GM20000 (cell line): ENCODE measurements around the gene PRPSAP1.
"Not testable (repeated sequence)": the region's sequence is repeated elsewhere in the genome, so short reads cannot be mapped to it uniquely, and the experiment has no call there.

ENCODE experiments used
- DNase-seq: peaks from one replicate; pipeline ENCODE4 v3.0.0; 2012; ENCODE audit warnings: low spot score
- TF ChIP-seq, protein P1 (sequence below): IDR thresholded peaks from 2 replicates; pipeline ENCODE4 v1.5.1; 2012; ENCODE audit warnings: mild to moderate bottlenecking, control low read depth; ENCODE audit errors: extremely low read depth, missing control alignments

PRPSAP1 gene

DNA sequence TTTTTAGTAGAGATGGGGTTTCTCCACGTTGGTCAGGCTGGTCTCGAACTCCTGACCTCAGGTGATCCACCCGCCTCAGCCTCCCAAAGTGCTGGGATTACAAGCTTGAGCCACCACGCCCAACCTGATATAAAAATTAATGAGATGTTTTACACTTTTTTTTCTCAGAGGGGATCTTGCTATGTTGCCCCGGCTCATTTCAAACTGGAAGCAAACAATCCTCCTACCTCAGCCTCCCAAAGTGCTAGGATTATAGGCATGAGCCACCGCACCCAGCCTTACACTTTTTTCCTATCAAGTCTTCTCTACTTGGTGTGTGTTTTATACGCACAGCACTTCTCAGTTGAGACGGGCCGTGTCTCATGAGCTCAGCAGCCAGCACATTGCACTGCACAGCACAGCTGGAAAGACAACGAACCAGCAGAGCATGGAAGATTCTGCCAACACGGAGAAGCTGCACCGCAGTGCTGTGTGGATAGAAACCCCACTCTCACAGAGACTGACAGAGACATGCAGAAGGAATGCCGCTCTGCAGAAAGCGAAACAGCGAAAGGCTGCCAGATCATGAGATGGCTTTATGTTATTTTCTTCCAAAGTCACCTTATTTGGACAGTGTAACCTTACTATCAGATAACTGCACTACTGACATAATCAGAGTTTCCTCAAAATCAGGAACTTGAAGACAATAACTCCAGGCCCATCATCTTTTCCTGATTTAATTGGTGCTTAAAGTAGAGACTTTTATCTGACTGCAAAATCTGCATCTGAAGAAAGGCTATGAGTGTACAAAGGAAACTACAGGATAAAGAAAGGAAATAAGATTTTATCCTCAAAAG lies 39.1 kb downstream of the PRPSAP1 start:
- TF ChIP-seq, protein P1, sequence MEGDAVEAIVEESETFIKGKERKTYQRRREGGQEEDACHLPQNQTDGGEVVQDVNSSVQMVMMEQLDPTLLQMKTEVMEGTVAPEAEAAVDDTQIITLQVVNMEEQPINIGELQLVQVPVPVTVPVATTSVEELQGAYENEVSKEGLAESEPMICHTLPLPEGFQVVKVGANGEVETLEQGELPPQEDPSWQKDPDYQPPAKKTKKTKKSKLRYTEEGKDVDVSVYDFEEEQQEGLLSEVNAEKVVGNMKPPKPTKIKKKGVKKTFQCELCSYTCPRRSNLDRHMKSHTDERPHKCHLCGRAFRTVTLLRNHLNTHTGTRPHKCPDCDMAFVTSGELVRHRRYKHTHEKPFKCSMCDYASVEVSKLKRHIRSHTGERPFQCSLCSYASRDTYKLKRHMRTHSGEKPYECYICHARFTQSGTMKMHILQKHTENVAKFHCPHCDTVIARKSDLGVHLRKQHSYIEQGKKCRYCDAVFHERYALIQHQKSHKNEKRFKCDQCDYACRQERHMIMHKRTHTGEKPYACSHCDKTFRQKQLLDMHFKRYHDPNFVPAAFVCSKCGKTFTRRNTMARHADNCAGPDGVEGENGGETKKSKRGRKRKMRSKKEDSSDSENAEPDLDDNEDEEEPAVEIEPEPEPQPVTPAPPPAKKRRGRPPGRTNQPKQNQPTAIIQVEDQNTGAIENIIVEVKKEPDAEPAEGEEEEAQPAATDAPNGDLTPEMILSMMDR = no peak
- no peak for DNase-seq

DNA sequence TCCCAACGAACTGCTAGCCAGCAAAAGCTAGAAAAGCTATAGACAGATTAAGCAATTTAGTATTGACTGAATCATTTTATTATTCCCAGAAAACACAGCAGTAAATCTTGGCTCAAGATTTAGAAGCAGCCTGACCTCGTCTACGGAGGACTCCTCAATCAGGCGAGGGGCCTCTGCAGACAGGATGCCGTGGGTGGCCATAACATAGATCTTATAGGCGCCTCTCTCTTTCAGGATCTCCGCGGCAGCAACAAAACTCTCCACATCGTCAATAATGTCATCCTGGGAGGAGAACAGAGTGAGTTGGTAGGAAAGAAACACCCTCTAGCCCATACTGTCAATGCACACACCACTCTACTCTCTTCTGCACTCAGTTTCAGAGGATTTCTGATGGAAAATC lies 41.0 kb downstream of the PRPSAP1 start:
- TF ChIP-seq, protein P1 = no peak
- DNase-seq = no peak

DNA sequence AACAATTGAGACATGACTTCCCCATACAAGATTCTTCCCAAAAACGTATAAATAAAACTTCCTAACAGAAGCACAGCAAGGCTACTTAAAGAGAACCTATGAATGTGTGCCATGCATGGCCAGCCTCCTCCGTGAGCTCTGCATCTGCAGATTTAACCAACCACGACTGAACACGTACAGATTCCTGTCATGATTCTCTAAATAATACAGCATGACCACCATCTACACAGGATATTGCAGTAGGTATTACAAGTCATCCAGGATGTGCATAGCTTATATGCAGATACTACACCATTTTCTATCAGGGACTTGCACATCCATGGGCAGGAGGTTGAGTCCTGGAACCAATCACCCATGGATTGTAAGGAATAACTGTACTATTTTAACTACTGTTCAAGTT lies 44.3 kb downstream of the PRPSAP1 start:
- TF ChIP-seq, protein P1 = no peak
- no peak for DNase-seq

DNA sequence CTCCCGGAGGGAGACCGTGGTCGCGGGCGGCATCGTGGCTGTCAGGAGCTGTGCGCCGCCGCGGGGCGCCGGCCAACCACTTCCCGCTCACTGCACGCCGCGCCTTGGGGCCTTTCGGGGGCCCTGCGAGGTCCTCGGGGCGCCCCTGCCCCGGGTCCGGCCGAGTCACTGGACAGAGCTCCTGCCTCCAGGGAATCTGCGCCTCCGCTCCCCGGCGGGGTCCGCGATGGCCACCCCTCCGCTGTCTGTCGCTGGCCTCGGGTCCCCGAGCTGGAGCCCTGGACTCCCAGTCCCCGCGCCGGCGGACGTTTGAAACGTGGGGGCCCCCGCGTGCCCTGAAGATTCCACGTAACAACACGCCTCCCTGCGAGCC lies 45.8 kb downstream of the PRPSAP1 start, which contains the start of gene QRICH2:
Gene QRICH2, minus strand, starts transcription at position 311 of the 373 bp plus-strand sequence. Its CDS starts 278 bp downstream, at position 33.
- no peak for DNase-seq
- TF ChIP-seq, protein P1 = no peak

DNA sequence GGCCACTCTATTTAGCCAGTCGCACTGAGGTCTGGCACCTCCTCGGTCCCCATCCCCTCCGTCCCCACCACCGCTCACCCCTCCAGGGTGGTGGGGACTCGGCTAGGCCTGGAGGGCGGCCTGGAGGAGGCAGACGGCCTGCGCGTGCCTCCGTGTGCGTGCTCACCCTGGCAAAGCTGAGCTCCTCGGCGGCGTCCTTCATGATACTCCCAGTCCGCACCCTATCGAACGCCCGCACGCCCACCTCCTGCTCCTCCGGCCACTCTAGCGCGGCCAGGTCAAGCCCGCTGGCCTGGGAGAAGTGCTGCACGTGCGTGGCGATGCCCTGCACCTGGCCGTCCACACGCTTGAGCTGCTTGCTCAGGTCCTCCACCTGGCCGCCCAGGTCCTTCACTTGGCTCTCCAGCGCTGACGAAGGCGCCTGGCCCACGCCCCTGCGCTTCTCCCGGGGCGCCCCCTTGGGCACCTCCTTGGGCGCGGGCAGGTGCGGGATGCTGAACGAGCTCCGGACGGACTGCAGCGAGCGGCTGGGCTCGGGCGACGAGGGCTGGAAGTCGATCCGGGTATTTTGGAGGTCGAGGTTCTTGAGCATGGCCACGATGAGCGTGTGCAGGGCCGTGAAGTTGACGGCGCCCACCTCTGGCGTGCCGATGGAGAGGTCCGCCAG lies 46.3 kb downstream of the PRPSAP1 start:
- TF ChIP-seq, protein P1 = no peak

DNA sequence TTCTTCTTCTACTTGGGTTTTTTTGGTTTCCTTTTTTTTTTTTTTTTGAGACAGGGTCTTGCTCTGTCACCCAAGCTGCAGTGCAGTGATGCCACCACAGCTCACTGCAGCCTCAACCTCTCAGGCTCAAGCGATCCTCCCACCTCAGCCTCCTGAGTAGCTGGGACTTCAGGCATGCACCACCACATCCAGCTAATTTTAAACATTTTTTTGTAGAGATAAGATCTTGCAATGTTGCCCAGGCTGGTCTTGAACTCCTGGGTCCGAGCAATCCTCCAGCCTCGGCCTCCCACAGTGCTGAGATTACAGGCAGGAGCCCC lies 48.6 kb downstream of the PRPSAP1 start:
- not testable (repeated sequence) for DNase-seq

More for the DNA sequence above, 46.3 kb downstream of the PRPSAP1 start:
- no peak for DNase-seq

DNA sequence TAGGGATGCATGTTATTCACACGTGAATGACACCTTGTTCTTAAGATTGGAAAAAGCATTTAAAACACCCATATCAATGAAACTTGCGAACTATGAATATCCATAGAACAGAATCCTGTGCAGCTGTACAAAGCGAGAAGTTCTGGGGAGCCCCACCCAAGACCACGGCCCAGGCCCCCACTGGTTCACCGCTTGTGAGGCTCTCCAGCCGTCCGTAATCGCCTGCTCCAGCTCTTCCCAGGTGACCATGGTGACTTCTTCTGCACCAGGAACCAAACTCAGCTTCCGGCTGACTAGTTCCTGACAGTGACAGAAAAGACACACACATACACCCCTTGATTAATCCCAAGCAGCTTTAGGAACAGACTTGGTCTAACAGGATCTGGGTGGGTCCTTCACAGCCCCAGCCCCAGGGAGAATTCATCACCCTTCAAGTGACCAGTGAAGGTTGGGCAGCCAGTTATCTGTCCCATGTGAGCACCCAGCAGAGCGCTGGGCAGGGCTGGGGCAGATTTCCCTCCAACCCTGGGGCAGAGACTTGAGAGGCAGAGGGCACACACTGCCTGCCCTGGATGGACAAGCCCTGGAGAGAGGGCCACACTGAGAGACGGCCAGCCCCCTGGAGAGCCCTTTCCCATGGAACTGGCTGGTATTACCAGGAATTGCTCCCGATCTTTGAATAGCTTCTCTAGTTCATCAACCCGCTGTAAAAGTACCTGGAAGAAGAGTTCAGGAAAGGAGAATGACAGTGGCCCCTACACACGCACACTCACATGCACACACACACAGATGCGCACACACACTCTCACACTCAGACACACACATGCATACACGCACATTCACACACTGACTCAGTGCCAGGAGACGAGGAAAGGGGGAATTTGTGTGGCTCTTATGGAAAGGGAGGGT lies 49.2 kb downstream of the PRPSAP1 start:
- no peak for DNase-seq
- TF ChIP-seq, protein P1 = no peak
